NCI-H1436 (cell line): ENCODE measurements around the gene DOK7.
"Not testable (repeated sequence)": the region's sequence is repeated elsewhere in the genome, so short reads cannot be mapped to it uniquely, and the experiment has no call there.

ENCODE experiments used
- DNase-seq: peaks from one replicate; lab custom pipeline; 2025; lab: John Stamatoyannopoulos, UW

The DOK7 gene

DNA sequence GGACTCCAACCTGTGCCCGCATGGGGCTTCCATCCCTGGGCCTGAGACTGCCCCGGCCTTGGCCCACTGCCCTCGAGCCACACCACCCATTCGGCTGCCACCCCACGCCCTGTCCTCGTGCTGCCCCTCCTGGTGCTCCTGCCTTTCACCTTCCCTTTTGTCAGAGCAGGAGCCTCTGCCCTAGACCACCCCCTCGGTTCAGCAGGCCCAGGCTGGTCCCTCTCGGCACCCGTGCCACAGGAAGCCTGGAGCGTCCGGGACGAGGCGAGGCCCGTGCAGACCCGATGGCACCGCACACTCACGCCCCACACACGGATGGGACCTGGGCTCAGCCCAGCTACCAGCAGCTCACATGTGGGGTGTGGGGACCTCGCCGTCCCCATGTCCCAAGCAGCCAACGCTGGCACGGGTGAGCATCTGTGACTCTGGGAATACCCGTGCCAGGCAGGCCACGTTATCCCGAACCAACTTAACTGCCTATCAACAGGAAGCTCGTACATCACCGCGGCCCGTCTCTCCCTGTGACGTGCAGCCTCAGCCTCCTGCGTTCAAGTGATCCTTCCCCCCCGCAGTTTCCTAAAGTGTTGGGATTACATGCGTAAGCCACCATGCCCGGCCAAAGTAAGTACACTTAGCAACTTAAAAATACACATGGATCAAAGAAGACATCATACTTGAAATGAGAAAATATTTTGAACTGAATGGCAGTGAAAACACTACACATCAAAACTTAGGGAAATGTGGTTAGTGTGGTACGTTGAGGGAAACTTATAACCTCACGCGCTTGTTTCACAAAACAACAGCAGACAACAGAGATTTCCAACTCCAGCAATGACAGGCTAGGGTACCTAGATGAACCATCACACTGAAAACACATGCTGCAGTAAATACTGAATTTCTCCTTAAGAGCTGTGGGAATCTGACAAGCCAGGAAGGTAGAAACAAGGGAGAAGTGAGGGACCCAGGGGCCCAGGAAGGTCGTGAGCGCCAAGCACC lies 40.1 kb downstream of the DOK7 start:
- no peak for DNase-seq

DNA sequence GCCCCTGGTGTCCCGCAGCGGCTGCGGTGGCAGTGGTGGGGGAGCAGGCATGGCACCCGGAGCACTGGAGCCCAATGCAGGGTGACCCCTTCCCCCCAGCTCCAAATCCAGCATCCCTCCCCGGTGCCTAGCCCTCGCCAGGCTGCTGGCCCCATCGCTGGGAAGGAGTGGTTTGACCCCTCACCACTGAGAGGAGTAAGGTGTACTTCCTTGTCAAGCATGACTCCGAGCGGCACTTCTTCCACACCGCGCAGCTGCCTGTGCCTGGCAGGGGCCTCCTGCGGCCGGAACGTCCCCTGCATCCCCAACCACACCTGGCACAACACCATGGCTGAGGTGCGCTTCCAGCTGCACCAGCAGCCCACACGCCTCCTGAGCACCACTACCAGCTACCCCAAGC lies 42.1 kb downstream of the DOK7 start:
- DNase-seq, result no peak

DNA sequence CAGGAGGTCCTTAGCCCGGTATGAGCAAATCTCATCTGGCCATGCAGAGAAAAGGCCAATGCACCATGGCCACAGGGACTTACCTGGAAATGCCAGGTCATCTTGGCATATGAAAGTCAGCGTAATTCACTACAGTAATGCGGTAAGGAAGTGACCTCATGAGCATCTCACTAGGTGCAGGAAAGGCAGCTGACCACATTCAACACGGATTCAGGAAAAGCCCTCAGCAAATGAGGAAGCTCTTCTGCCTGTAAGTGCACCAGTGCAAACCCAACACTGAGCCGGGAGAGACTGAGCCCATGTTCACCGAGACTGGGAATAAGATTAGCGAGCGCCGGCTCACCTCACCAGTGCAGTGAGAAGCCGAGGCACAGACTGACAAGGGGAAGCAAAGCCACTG lies 45.4 kb downstream of the DOK7 start:
- DNase-seq, result no peak

DNA sequence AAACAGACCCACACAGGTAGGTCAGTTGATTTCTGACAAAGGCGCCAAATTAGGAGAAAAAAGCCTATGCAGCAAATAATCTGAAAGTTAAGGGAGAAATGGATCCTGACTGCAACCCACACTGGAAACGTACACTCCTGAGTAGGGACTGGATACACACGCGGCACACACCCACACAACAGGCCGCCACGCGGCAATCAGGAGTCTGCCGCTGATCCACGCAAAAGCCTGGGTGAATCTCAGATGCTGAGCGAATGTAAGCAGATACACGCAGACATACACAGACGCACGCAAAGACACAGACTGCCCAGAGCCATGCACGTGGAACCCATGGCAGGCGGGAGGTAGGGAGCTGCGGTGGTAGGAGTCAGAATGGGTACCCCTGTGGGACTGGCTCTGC lies 47.4 kb downstream of the DOK7 start:
- no peak for DNase-seq

DNA sequence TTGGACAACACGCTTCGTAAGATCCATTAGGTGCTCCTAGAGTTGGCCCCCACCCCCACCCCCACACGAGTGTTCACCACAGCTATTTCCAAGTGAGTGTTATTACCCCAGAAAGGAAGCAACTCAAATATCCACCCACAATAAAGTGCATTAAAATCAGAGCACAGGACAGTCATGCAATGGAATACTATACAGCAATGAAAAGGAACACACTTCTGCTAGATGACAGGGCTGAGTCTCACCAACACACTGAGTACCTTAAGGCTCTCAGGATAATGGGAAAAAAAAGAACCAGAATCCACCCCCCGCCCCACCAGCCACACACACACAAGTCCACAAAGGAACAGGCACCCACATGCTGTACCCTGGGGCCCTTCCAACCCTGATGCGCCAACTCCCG lies 48.1 kb downstream of the DOK7 start:
- DNase-seq, result no peak

DNA sequence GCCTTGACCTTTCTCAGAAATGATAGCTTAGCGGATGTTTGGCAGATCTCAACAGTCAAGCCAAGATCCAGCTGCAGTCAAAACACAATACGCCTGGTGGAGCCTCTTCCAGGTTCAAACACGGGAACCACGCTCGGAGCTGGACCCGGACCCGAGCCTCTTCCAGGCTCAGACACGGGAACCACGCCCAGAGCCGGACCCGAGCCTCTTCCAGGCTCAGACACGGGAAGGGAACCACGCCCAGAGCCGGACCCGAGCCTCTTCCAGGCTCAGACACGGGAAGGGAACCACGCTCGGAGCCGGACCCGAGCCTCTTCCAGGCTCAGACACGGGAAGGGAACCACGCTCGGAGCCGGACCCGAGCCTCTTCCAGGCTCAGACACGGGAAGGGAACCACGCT lies 48.5 kb downstream of the DOK7 start:
- not testable (repeated sequence) for DNase-seq

DNA sequence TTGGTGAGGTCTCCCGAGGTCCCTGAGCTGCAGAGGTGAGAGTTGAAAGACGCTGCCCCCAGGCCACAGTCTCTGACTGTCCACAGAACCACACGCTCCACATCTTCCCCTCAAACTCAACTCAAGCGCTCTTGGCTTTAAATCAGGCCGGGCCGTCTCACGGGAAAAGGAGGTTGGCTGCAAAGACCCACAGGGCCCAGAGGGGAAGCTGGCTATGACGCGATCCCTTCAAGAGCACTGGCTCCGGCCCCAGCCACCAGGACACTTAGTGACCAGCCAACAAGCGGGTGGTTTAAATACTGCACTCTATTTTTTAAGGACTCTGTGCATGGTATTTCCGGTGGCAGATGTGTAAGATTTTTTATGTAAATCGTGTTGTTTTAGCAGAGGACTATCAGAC lies 49.2 kb downstream of the DOK7 start:
- no peak for DNase-seq

DNA sequence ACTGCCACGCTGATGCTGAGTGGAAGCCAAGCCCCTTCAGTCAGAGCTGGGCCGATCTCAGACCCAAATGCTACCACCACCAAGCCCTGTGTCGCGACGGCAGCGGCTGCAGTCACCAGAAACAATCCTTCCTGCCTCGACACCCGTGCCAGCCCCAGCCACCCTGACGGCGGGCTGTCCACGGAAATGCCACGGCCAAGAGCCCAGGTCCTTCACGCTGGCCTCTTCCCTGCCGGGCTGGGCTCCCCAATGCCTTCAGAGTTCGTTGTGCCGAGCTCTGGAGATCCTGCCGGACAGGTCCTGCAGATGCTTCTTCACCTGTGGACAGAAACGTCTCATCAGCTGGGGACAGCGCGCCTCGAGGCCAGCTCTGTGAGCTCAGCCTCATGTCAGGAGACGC lies 49.6 kb downstream of the DOK7 start:
- no peak for DNase-seq

DNA sequence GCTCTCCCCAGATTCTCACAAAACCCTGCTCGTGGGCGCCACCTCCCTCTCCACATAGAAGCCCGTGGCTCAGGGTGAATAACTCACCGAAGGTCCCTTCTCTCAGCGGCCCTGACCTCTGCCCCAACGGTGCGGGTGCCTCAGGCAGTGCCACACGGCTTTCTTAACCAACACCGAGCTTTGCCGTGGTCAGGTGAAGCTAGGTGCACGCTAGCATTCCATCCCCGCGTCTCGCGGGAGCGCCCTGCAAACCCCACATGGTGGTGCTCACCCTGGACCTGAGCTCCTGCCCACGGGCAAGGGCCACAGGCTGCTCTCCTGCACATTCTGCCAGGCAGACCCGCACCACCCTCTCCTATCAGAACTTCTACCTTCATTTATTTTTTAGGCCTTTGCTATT lies 50.7 kb downstream of the DOK7 start:
- no peak for DNase-seq

DNA sequence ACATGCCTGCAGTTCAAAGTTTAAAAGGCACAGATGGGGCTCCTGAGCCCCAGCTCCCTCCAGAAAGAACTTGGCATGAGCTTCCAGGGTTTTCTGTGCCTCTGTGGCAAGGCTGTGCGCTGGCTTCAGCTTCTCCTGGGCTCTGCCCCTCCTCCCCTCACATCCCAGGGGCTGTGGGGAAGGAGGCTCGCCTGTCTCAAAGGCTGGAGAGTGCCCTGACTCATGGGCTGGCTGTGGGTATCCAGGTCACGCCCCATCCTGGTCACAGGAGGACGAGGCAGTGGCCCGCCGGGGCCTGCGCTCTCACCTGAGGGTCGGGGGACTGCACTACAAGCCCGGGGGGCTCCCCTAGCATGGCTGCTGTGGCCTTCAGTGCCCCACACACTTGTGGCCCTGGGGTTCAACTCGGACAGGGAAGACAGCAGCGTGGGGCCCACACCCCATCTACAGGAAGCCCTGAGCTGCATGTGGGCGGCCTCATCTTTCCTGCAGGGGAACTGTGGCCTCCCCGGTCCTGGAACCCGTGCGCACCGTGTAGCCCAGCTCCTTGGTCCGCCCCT lies 51.2 kb downstream of the DOK7 start:
- no peak for DNase-seq

DNA sequence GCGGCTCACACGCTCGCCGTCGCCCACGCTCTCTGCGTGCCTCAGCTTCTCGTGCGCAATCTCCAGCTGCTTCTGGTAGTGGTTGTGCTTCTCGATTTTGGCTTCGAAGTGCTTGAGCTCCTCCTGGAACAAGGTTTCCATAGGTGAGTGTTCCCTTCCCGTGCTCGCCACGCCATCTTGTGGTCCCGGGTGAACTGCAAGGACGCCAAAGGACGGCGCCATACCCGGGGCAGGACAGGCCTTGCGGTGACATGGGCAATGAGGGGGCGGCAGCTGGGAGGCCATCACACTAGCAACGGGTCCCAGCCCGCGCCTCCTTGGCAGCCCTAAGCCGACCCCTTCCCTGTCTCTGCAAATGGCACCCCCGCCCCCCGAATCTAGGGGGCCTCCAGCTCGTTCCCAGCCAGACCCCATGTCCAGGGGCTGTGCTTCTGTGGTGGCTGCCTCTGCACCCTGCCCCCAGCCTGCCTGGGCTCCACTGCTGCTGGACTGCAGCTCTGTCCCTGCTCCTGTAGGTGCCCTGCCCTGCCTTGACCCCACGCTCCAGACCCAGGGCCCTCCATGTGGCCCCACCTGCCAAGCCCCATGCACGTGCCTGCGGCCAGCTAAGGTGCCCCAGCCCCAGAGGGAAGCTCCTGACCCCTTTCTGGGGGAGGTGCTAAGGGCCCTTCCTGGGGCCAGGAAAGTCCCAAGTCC lies 51.8 kb downstream of the DOK7 start:
- DNase-seq, result no peak

DNA sequence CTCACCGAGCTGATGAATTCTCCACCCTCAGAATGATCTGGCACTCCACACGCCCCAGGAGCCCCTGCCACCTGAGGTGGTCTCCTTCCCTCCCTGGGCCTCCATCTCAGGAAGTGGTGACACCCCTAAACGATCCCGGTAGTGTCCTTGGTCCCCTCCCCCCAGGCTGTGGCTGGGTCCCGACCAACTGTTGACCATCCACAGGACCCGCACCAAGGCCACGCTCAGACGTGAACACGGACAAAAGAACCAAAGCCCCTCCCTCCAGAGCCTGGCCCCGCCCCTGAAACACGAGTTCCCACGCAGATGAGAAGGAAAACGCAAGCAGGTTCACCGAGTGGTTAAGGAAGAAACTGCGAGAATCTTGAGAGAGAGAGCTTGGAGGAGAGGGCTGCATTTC lies 52.5 kb downstream of the DOK7 start:
- DNase-seq, result no peak

DNA sequence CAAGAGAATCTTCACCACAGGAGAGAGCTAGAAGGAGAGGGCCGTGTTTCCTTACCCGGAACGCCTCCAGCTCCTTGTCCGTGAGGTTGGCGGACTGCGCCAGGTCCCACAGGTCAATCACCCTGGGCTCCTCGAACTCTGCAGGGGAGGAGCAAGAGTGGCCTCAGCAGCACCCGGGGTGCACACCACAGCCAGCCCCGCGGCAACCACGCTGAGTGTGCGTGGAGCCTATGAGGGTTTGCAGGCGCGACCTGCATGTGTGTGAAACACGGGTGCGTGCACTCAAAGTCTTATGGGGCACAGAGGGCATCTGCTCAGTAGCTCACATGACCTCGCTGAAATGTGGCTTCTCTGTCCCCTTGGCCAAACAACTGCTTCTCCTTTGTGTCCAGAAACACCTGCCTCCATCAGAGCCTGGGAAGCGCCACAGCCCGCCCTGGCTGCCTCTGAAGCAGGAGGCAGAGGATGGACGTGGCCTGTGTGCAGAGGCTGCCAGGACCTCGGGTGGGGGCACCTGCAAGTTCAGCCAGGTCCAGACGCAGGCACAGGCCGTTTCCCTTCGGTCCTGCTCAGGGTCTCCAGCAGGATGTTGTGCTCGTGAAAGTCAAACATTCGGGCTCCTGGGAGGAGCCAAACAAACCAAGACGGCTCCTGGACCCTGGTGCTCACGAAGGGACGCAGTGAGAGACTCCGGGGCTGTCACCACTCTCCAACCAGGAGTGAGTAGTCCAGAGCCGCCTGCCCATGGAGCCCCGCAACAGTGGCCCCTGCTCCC lies 53.1 kb downstream of the DOK7 start:
- DNase-seq, result no peak

DNA sequence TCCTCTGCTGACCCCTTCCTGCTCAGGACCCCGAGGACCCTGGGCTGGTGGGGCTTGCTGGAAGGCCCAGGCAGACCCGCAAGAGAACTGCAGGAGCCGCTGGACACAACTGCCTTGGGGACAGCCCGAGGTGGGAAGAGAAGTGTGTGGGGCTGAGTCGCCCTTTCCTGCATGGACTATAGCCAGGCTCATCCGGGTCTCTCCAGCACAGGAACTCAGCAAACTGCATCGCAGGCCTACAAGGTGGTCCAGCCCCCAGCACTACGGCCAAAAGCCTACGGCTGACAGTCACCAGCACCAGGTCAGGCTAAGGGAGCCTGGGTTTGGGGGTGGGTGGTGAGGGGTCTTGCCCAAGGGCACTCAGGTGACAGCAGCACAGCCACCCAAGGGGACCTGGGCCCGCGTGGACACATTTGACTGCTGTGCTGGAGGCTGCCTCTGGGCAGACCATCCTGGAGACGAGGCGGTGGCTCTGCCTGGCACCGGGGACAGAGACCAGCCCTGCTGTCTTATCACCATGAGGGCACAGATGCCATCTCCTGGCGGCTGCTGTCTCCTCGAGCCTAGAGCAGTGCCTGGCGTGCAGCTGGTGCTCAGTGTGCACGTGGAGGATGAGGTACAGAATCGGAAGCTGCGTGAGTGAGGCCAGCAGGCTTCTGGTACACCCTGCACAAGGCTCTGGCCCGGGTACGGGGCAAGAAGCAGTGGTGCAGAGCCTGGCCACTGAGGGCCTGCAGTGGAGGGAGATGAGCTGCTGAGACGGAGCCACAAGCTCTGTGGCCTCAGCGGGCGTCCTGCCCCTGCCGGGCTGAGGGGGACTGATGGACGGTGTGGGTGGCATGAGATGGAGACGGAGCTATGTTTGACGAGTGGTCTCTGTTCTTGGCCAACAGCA lies 54.0 kb downstream of the DOK7 start:
- DNase-seq, result no peak

DNA sequence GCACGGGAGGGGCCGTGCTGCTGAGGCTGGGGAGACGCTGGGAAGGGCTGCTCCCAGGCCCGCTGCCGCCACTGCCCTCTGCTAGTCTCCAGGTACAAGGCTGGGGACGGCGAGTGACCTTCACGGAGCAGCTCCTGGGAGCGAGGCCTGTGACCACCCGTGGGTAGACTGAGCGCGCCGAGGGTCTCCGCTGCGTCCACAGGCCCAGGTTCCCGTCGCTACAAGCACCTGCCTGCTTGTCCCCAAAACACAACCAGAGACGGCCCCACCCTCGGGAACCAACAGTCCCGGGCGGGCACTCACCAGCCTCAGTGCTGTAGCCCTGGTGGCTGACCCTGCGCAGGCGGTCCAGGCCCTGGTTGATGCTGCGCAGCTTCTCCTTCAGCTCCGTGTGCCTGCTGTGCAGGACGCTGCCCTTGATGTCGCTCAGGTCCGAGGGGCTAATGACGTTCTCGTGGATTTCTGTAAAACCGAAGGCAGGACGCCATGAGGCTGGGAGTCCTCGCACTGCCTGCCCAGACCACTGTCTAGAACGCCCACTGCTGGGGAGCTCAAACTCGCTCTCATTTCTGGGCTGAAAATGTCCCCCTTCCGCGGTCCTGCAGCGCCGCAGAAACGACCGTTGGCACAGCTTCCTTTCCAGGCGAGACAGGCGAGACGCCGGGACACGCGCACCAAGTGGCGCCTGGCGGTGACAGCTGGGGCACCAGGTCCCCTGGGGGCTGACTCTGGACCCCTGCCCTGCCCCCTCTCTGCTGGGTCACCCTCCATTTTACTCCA lies 54.8 kb downstream of the DOK7 start:
- DNase-seq, result no peak

DNA sequence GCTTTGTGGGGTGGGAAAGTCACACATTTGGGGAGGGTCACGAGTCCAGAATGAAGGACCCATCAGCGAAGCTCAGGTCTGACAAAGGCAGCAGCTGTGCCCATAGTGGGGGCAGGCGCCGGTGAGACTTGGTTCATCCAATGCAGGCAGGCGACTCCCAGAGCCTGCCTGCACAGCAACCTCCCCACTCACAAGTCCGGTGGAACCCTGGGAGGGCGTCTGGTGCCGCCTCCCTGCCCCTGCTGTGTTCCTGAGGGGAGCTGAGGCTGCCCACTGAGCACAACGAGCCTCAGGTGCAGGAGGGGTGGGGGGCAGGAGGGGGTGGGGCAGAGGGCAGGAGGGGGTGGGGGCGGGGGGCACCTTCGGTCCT lies 55.4 kb downstream of the DOK7 start:
- no peak for DNase-seq

DNA sequence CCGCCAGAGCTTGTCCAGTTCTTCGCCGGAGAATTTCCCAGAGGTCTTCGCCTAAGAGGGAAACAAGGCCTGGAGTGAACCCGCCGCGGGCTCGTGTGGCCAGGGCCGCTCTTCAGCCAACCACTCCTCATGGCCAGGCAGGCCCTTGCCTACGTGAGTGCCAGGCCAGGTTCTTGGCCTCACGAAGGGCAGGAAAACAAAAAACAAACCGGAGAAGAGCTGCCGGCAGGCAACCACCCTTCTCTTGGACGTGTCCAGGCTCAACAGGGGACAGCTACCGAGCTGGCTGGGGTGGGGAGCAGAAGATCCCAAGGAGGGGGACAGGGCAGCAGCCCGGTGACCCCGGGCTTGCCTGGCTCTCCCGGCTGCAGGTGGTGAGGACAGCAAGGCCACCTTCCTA lies 55.8 kb downstream of the DOK7 start:
- no peak for DNase-seq

DNA sequence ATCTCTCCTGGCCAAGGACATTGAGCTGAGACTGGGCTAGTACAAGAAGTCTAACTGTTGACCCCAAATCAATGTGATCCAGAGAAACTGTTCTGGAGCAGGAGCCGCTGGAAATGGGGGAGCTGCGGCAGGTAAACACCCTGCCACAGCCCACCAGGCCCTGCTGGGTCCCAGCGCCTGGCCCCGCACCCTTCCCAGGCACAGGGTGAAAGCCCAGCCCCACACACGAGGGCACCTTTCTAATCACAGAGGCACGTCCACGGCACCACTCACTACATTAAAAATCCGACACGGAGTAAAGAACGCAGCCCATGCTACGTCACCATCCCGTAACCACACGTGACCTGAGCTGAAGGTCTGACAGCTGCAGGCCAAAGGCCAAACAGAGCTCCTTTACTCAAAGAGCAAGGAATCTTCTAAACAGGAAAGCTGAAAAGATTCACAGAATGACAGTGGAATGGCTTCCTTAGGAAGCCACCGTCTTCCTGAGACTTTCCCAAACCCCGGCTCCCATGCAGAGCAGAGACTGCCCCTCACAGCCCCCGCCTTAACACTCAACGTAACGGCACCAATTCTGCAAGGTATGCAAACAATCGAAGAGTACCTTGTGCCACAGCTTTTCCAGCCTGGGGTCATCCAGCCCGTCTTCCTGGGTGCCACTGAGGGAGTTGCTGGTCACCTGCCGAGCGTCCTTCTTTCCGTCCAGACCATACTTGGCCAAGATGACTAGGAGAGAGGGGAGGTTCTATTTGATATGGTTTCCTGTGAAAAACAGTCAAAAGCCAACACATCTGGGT lies 56.6 kb downstream of the DOK7 start:
- DNase-seq, result no peak

DNA sequence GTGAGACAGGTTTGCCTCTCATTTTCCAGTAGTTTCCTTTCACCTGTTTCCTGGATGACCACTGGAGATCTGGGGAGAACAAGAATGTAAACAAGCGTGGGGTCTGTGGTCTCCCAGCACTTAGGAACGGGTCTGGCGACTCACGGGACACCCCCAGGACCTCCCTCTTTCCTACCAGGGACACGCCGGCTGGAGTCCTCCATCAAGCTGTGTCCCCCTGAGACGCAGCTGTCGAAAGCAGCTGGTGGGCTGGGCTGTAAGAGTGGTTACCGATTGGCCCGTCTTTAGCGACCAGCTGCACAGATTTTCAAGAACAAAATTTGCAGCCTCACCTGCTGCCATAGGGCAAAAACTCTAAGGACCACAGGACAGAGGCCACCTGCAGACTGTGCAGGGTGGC lies 57.2 kb downstream of the DOK7 start:
- DNase-seq, result no peak
